Stimulated activated CD4-positive, alpha-beta T cell treated with anti-CD3 and anti-CD28 coated beads, Interleukin-4, amount 100 ng/mL, for 48 hours (primary cell): ENCODE results near the gene TMEM181.
"Not testable (repeated sequence)": the region's sequence is repeated elsewhere in the genome, so short reads cannot be mapped to it uniquely, and the experiment has no call there.

ENCODE experiments used
- DNase-seq, 2 donors: peaks; one replicate each; pipeline ENCODE4 v3.0.0-alpha.2; 2020; ENCODE audit warnings: low read depth in 2 of 2

Gene TMEM181

DNA sequence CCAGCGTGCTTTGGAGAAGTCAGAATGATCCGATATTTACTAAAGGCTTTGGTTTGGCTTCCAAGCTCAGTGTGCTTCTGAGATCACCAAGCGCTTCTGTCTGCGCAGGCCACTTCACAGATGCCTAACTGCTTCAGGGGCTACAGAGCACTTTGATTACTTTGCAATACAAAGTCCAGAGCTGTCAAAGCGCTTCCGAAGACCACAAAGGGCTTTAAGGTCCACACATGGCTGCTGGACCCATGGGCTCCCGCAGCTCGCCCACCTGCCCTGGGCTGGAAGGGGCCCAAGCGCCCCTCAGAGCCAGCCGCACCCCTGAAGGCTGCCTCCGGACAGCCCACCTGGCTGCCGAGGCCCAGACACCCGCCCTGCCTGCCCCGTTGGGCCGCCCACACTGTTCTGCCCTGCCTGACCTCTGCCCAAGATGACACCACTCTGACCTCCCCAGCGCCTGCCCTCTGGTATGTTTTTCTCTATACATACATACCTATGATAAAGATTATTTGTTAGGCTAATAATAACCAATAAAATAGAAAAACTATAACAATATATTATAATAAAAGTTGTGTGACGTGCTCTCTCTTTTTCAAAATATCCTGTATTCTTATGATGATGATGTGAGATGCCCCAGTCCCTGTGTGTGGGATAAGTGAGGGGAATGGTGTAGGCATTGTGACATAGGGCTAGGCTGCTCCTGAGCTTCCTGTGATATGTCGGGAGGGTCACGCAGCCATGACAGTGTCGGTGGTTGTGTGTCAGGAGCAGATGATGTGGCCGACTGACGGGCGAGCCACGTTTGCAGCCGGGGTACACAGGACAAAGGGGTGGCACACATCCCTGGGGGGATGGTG lies 62.0 kb downstream of the TMEM181 start:
- no peak for DNase-seq

DNA sequence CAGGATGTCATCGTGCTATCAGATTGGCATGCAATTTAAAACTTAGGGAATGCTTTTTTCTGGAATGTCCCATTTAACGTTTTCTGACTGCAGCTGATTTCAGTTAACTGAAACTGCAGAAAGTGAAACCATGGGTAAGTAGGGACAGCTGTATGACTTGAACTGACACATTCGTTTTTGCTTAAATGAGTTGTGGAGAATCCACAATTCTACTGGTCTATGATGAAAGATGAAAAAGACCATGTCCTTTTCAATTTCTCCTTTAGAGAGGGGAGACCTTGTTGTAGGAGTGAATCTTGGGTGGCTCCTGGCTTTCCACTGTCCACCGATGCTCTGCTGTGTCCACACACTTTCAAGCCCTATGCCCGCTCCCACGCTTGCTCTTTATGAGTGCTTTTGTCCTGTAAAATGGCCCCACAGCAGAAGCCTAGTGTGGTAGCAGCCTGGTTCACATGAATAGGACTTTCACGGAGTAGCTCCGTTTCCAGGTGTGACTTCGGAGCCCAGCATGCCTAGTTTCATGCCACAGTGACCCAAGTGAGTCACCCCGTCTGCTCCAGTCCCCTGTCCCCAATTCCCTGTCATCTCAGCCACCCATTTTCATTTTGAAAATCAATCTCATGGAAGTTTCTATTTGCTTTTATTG lies 62.8 kb downstream of the TMEM181 start:
- no peak for DNase-seq

DNA sequence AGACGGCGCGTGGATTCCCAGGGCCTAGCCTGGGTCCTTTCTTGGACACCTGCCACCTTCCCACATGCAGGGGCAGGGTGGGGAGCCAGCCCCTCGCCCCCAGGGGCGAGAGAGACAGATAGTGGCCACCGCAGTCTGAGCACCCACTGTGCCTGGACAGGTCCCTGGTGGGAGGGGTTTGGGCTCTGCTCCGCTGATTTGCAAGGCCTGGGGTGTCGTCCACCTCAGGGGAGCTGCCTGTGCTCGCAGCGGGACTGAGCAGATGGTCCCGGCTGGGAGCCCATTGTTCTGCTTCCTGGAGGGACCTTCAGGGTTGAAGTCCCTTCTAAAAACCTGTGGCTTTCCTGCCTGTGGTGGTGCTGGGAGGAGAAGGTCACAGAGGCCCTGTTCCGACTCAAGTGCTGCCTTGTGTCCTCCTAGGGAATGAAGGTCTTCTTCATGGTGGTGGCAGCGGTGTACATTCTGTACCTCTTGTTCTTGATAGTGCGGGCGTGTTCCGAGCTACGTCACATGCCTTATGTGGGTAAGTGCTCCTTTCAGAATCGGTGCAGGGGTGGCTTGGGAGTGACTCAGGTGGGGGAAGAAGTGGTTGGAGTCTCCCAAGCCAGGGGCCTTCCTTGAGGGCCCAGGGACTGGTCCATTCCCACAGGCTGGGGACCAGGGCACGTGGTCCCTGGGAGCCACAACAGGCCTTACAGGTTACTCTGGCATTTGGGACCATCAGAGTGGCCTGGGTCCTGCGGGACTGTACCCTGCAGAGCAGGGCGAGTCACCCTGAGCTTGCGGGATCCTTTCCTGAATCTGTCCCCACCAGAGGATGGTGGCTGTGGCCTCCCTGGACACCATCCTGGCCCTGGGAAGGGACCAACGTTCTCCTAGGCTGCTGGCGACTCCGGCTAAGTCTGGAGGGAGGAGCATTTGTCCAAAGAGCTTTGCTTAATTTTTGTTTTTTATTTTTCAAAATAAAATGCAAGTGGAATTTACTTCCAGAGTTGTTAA lies 65.1 kb downstream of the TMEM181 start:
- no peak for DNase-seq

DNA sequence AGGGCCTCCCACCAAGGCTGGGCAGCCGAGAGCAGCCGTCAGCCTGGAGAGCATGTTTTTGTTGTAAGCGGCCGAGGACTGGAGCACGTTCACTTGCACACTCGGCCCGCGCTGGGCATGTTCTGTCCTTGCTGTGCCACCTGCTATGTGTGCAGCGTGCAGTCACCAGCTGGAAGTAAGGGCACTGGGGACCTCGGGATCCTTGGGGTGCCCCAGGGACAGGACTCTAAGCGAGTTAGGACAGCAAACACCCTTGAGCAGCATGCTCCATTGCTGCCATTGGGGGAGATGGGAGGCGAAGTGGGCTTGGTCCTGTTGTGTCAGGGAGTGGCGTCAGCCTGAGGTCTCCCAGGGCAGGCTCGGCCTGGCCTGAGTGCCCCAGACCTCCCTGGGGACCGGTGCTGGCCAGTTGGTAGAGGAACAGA lies 66.0 kb downstream of the TMEM181 start:
- DNase-seq: no peak

DNA sequence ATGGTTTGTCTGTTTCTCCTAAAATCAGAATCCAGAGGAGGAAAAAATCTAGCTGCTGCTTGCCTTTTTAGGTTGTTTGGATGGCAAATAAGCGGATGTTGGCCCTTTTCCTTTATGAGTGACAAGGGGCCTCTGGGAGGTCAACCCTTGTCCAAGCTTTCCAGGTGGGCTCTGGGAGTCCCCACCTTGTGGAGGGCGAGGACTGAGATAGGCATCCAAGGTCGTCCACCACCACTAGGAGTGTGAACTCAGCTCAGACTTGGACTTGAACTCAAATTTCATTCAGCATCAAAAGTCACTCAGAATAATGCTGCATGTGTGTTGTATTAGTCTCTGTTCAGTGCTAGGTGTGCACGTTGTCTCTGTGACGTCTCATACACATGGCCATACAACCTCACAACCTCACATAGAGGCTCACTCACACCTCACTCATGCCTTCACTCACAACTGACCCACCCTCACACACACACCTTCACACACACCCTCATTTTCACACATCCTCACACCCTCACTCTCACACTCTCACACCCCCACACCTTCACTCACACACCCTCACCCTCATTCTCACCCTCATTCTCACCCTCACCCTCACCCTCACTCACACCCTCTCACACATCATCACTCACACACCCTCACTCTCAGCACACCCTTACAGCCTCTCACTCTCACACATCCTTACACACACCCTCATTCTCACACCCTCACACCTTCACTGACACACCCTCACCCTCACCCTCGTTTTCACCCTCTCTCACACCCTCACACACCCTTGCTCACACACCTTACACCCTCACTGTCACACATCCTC lies 66.7 kb downstream of the TMEM181 start:
- DNase-seq: no peak

DNA sequence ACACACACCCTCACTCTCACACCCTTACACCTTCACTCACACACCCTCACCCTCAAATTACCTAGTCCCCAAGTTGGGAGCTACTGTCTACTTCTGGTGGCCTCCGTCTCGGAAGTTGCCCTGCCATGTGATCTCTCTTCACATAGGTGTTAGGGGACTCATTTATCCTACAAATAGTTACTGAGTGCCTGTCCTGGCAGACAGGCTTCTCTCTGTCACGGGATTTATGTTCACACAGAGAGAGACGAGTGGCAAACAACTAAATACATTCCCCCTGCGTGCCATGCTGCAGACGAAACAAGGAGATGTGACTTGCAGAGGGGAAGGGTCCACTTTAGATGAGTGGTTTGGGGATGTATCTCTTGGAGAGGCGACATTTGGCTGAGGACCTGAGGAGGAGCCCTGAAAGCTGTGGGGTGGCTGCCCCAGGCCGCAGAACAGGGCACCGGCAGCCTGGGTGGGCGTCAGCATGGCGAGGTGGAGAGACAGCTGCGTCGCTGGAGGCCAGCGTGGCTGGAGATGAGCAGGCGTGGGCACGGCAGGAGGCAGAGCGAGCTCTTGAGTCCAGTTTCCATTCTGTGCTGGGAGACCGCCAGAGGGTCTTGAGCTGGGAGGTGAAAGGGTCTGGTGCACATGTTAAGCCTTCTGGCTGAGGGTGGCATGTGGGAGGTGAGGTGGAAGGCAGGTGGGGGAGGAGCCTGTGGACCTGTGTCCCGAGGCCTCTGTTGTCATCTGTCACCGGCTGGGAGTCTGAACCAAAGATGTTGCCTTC lies 67.5 kb downstream of the TMEM181 start:
- no peak for DNase-seq

DNA sequence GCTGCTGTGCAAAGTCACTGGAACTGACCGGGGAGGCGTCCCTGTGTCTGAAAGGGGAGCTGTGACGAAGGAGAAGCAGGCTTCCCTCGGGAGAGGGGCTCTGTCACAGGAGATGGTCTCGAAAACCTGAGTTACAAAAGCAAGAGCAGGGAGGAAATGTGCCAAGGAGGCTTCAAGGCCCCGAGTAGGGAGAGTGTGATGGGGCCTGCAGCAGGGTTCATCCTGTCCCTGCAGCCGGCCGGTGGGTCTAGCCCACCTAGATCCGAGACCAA lies 68.0 kb downstream of the TMEM181 start:
- no peak for DNase-seq

DNA sequence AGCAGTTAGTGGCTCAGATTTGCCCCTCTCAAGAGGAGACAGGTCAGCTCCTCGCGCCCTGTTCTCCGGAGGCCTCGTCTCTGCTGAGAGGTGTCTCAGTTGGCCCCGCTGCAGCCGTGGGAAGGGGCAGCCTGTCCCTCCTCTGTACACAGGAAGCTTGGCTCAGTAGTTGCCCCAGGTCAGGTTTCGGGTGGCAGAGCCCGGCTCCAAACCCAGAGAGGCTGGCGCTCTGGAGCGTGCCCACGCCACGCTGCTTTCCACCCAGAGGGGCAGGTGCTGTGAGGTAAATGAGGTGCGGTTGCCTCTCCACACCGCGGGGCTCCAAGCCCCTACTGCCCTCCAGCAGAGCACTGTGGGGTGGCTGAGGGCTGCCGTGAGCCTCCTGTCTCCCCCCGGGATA lies 68.7 kb downstream of the TMEM181 start:
- DNase-seq: no peak

DNA sequence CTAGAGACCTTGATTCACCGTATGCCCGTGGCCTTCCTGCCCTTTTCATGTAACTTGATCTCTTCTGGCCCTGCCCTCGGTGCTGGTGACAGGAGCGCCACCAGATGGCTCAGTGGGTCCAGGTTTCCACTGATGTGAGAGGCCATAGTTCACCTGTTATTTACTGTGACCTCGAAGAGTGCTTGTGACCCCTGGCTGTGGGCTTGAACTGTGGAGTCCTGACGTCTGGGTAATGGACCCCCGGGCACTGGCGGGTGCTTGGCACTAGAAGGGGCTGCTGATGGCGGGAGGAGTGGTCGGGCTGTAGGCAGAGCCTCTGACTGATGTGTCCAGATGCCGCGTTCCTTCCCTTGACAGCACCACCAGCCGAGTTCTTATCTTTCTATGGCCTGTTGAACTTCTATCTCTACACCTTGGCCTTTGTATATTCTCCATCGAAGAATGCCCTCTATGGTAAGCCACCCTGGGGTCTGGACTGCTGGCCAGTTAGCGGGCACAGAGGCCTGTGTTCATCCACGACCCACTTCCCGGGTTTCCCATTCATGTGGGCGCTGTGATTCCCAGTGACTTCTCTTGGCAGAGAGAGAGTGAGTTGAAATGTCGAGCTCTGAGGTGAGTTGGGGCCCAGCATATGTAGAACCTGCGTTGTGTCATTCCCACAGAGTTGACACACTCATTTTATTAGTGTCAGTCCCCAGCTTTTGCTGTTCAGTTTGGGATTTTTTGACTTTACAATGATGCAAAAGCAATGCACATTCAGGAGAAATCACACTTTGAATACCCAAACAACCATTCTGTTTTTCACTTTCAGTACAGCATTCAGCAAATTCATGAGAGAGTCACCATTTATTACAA lies 69.7 kb downstream of the TMEM181 start:
- no peak for DNase-seq

DNA sequence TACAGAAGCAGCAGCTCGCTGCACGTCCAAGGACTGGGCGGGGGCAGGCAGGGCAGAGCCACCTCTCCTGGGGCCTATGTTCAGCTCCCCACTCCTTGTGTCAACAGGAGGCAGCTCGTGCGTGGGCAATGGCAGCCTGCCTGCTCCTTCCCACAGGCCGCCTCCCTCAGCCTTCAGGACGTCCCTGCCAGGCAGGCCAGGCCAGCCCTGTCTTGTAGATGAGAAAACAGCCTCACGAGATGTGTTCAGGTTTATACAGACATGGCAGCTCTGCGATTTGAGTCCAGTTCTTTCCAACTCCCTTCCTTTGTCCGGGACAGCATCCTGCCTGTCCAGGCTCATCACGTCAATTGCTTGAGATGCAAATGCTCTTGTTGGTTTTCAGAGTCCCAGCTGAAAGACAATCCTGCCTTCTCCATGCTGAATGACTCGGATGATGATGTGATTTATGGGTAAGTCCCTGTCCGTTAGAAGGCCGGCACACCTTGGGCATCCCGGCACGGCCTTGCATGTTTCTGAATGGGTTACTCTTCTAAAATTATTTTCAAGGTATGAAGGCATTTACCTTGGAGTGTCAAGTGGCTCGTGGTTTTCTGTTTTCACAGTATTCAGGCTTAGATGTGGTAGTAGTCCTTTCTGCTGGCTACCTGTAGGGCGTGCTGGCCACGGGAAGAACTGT lies 71.2 kb downstream of the TMEM181 start:
- no peak for DNase-seq

DNA sequence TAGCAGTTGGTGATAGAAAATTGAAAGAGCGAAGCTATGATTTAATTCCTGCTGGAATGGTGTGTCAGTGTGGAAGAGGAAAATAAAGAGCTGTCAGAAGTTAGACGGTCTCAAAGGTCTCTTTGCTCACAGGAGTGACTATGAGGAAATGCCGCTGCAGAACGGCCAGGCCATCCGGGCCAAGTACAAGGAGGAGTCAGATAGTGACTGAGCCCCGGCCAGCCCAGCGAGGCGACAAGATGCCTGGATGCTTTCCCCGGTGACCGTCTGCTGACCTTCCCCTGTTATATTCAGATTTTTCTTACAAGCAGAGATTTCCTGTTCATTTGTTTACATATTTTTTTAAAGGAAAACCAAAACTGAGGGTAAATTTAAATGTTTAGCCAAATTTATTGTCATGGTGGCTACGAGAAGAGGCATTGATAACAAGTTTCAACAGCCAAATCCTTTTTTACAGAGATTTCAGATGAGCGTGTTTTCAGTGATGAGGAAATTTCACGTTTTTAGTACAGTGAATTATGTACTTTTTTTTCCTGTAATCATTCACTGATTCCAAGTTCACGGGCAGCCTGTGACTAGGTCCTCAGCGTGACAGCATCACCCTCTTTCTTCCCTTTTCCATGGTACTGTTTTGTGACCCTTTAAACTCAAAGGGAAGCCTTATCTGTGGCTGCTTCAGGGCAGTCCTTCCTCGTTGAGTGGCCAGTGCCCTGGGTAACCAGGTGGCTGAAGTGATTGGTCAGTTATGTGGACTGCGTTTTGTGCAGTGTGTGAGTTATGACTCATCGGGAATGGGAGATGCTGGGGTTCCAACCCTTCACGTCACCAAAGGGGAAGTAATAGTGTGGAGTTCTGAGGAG lies 72.0 kb downstream of the TMEM181 start:
- no peak for DNase-seq

DNA sequence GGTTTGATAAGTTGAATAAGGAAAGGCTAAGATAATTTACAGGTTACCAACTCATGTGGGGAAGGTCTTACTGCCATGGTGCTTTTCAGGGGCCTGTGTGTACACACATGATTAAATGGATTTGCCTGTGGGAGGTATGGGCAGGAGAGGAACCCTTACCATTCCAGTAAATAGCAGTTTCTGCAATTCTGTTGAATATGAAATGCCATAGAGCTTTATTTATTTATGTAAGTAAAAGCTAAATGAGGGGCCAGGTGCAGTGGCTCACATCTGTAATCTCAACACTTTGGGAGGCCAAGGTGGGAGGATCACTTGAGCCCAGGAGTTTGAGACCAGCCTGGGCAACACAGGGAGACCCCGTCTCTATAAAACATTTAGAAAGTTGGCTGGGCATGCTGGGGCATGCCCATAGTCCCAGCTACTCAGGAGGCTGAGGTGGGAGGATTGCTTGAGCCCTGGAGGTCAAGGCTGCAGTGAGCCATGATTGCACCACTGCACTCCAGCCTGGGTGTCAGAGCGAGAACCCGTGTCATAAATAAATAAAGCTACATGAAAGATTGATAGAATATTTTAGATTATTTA lies 72.7 kb downstream of the TMEM181 start:
- DNase-seq: not testable (repeated sequence)

DNA sequence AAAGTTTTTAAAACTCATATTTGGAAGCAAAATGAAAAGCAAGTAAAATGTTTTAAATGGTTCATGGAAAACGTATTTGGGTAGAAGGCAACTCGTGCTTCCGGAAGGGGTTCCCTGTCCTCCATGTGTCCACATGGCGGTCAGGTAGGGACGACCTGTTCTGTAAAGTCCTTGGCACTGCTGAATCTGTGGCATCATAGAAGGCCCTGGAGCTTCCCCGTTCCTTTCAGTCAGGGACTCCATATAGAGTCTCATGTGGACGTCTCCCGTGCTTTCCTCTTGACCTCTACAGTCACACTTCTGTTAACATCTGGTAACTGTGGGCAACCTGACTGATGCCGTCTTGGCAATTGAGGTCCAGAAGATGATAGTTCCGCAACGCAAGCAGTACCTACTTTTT lies 73.2 kb downstream of the TMEM181 start:
- no peak for DNase-seq

DNA sequence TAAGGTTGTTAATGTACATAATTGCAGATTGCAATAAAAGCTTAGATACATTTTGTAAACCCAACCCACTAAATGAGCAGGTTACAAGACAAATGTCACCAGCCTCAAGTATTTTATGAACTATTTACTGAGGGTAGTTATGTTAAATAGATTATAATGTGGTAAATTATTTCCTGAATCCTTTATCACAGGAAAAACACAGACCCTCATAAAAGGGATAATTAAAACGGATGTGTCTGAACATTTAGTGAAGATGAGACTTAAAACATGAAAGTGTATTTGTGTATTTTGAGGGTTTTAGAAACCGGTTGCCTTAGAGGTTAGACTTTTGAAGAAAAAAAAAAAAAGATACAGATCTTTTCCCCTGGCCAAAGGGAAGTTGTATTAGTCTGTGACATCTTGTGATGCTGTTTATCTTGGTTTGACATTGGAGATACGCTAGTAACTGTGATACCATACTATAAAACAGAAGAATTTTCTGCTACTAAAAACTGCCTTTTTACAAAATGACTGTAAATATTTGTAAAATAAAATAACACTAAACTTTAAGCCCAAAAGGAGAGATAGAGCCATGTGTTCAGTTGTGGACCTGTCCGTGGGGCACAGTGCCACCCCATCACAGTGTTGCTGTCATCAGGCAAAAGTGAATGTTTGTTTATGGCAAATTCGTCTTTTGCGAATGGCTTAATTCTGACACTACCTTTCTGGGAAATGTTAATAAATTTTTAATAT lies 75.0 kb downstream of the TMEM181 start:
- DNase-seq: no peak

DNA sequence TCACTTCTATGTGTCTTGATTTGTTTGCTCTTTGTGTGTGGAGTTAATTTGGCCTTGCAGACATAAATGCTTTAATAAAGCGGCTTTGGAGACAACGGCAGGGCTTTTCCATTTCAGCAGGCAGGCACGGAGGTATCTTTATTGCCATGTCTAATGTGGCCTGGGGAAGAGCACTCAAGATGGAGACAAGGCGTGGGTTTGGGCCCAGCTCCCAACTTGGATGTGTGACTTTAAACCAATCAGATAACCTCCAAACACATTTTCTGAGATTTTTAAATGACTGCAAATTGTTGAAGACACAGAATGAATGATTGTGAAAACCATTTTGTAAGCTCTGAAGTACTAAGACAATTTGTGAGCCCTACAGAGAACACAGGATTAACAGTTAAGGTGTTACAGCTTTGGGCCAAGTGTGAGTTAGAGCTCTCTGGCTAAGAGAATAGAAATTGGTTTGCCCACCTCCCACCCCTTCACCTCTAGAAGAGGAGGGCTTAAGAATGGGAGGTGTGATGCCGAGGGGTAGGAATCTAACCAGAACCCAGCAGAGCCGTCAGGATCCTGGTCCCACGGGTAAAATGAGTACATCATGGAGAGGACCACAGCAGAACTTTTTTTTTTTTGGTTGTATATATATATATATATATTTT lies 75.7 kb downstream of the TMEM181 start:
- DNase-seq: no peak

DNA sequence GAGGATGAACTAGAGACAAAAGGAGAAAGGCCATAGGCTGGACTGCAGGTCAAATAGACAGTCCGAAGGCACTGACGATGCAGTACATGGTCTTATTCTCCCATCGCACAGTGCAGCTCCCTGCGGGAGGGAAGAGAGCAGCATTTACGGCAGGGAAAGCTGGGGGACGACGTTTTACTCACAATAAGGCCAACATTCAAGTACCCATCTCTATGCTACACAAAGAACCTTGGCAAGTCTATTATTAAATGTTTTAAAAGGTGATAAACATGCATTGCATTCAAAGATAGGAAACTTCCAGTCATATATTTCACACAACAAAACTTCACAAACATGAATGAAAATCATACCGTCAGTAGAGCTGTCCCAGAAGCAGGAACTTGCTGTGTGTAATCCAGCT lies 76.9 kb downstream of the TMEM181 start:
- DNase-seq: no peak
